ENCODE data around the gene KCNG2.

Gene KCNG2

GRCh38 chr18:79911344-79912270 is 113.9 kb downstream of the KCNG2 start:
- H3K4me3 ChIP-seq (ENCODE audit: low read depth, low read length), result no peak overlapping the region
- no peak for TF ChIP-seq ZNF518A (tag by site-specific recombination; conservative IDR thresholded peaks at IDR 0.05; ENCODE audit: low read depth)
- TF ChIP-seq ZNF280C (tag by site-specific recombination; IDR thresholded peaks at IDR 0.05), result no peak
- no peak for TF ChIP-seq OSR2 (tag by site-specific recombination; IDR thresholded peaks at IDR 0.05)
- TF ChIP-seq RBAK (tag by site-specific recombination; IDR thresholded peaks at IDR 0.05), result no peak
- TF ChIP-seq ZSCAN5A (tag by site-specific recombination; IDR thresholded peaks at IDR 0.05), result no peak
- TF ChIP-seq ZNF24 (tag by site-specific recombination; IDR thresholded peaks at IDR 0.05), result no peak
- no peak for TF ChIP-seq PATZ1 (tag by site-specific recombination; IDR thresholded peaks at IDR 0.05)
- no peak for TF ChIP-seq ZNF391 (tag by site-specific recombination; IDR thresholded peaks at IDR 0.05; ENCODE audit: borderline replicate concordance, low read depth)
- no peak for TF ChIP-seq KLF1 (tag by site-specific recombination; IDR thresholded peaks at IDR 0.05)
- no peak for TF ChIP-seq ZFP69B (tag by site-specific recombination; IDR thresholded peaks at IDR 0.05)
- no peak for TF ChIP-seq ATF2 (tag by site-specific recombination; IDR thresholded peaks at IDR 0.05; ENCODE audit: low read depth)
- no peak for TF ChIP-seq ZBTB17 (tag by site-specific recombination; IDR thresholded peaks at IDR 0.05)
- no peak for TF ChIP-seq ZNF174 (tag by site-specific recombination; IDR thresholded peaks at IDR 0.05)
- TF ChIP-seq ZNF626 (tag by site-specific recombination; IDR thresholded peaks at IDR 0.05), result no peak
- no peak for TF ChIP-seq ZBTB7A (tag by site-specific recombination; IDR thresholded peaks at IDR 0.05; ENCODE audit: low read depth)
- no peak for TF ChIP-seq ELK4 (IDR thresholded peaks at IDR 0.05; ENCODE audit: borderline replicate concordance, low read depth, low read length)
- TF ChIP-seq ZNF132 (tag by site-specific recombination; IDR thresholded peaks at IDR 0.05; ENCODE audit: borderline replicate concordance), result no peak
- TF ChIP-seq ZNF362 (tag by site-specific recombination; IDR thresholded peaks at IDR 0.05), result no peak
- CTCF ChIA-PET, result no interaction called here
- peaks cover 0 to 15% of the 10 kb centered on the region in 2 experiments; a peak in 2 of 3 replicates for H3K36me3 ChIP-seq (ENCODE audit: control insufficient read depth in 2 of 2, insufficient read depth in 1 of 2, low read length in 2 of 2)
- H3K27ac ChIP-seq (ENCODE audit: extremely low read depth, low read depth, low read length), result no peak overlapping the region
- POLR2A ChIA-PET, result no interaction called here
- H3K9me3 ChIP-seq (ENCODE audit: control insufficient read depth, insufficient read depth, low read depth, low read length), result no peaks in the 10 kb centered on the region
- H3K4me1 ChIP-seq (ENCODE audit: control insufficient read depth, insufficient read depth, low read length), result no peaks in the 10 kb centered on the region
